HepG2 (cell line): Measurements from ENCODE around the gene LZTS2. TPM values are rescaled to one million over a fixed set of nuclear protein-coding genes. Genes with fewer than 3 reads are reported as not detected.

Source experiments
- BRD4 ChIP-seq: sonication (generic); formaldehyde crosslinking; IDR thresholded peaks from 2 replicates; pipeline ENCODE4 v1.4.0; 2020; ENCODE audit warnings: missing genetic modification reagents
- CBX2 ChIP-seq, 2 experiments: fragments of 200-600 bp in 1 of 2; sonication (generic); formaldehyde crosslinking in 1 of 2; IDR thresholded peaks; 2 replicates each; pipeline versions ENCODE4 v1.7.0 to v1.8.1; 2018 to 2022; ENCODE audit warnings: low read depth in 2 of 2, low read length in 1 of 2, mild to moderate bottlenecking in 1 of 2, missing genetic modification reagents in 1 of 2
- DR1 ChIP-seq: sonication (generic); formaldehyde crosslinking; IDR thresholded peaks from 2 replicates; pipeline ENCODE4 v1.8.0; 2021; ENCODE audit warnings: mild to moderate bottlenecking, missing genetic modification reagents, inconsistent platforms
- FOXK1 ChIP-seq: sonication (generic); formaldehyde crosslinking; IDR thresholded peaks from 2 replicates; pipeline ENCODE4 v1.4.0; 2020; ENCODE audit warnings: low read depth, missing genetic modification reagents, borderline replicate concordance
- LCORL ChIP-seq, 2 experiments: fragments of 450-650 bp in 1 of 2; sonication (generic) in 1 of 2; formaldehyde crosslinking in 1 of 2; IDR thresholded peaks; 2 replicates each; pipeline versions ENCODE4 v1.5.0 to v1.6.1; 2017 to 2020; ENCODE audit warnings: antibody characterized with exemption in 1 of 2, missing genetic modification reagents in 1 of 2
- MEIS1 ChIP-seq: sonication (generic); formaldehyde crosslinking; IDR thresholded peaks from 2 replicates; pipeline ENCODE4 v1.9.0; 2021; ENCODE audit warnings: mild to moderate bottlenecking, missing genetic modification reagents, moderate library complexity, borderline replicate concordance
- PAX8 ChIP-seq: sonication (generic); formaldehyde crosslinking; IDR thresholded peaks from 2 replicates; pipeline ENCODE4 v1.8.0; 2022; ENCODE audit warnings: mild to moderate bottlenecking, missing genetic modification reagents, borderline replicate concordance
- PTBP1 ChIP-seq: fragments of 200-400 bp; formaldehyde crosslinking; IDR thresholded peaks from 2 replicates; pipeline ENCODE4 v1.6.1; 2018; ENCODE audit warnings: low read length, low read depth; ENCODE audit not compliant: poor library complexity, severe bottlenecking
- RFX5 ChIP-seq: IDR thresholded peaks from 2 replicates; pipeline ENCODE4 v1.6.1; 2011; ENCODE audit warnings: low read depth, low read length, improper control_type of control experiment
- RFXANK ChIP-seq: IDR thresholded peaks from 2 replicates; pipeline ENCODE4 v1.6.1; 2016
- SP1 ChIP-seq, 2 experiments: fragments of 450-650 bp in 1 of 2; sonication (generic) in 1 of 2; formaldehyde crosslinking in 1 of 2; IDR thresholded peaks; 2 replicates each; pipeline versions ENCODE4 v1.4.0 to v1.6.1; 2016 to 2020; ENCODE audit warnings: missing genetic modification reagents in 1 of 2
- TCF7L2 ChIP-seq: IDR thresholded peaks from 2 replicates; pipeline ENCODE4 v1.6.1; 2011; ENCODE audit warnings: mild to moderate bottlenecking, low read depth, low read length, moderate library complexity
- YEATS2 ChIP-seq: sonication (generic); formaldehyde crosslinking; IDR thresholded peaks from 2 replicates; pipeline ENCODE4 v1.4.0; 2020; ENCODE audit warnings: missing genetic modification reagents, borderline replicate concordance
- ZBTB43 ChIP-seq: sonication (generic); formaldehyde crosslinking; conservative IDR thresholded peaks from 2 replicates; pipeline ENCODE4 v1.4.0; 2020; ENCODE audit warnings: missing genetic modification reagents
- ZBTB7A ChIP-seq: sonication (generic); formaldehyde crosslinking; IDR thresholded peaks from 2 replicates; pipeline ENCODE4 v1.8.0; 2022; ENCODE audit warnings: mild to moderate bottlenecking, missing genetic modification reagents
- ZNF20 ChIP-seq: sonication (generic); formaldehyde crosslinking; IDR thresholded peaks from 2 replicates; pipeline ENCODE4 v1.4.0; 2020; ENCODE audit warnings: mild to moderate bottlenecking, moderate library complexity, missing genetic modification reagents
- ZNF205 ChIP-seq: IDR thresholded peaks from 2 replicates; pipeline ENCODE4 v1.6.1; 2018; ENCODE audit warnings: missing biosample characterization, missing genetic modification reagents
- ZNF549 ChIP-seq: sonication (generic); formaldehyde crosslinking; IDR thresholded peaks from 2 replicates; pipeline ENCODE4 v1.5.0; 2020; ENCODE audit warnings: missing genetic modification reagents
- ZNF598 ChIP-seq: sonication (generic); formaldehyde crosslinking; IDR thresholded peaks from 2 replicates; pipeline ENCODE4 v1.5.1; 2020; ENCODE audit warnings: mild to moderate bottlenecking, missing genetic modification reagents, borderline replicate concordance
- ZNF746 ChIP-seq: sonication (generic); formaldehyde crosslinking; IDR thresholded peaks from 2 replicates; pipeline ENCODE4 v1.8.0; 2022; ENCODE audit warnings: mild to moderate bottlenecking, missing genetic modification reagents
- ZNF782 ChIP-seq: sonication (generic); formaldehyde crosslinking; IDR thresholded peaks from 2 replicates; pipeline ENCODE4 v1.4.0; 2020; ENCODE audit warnings: missing genetic modification reagents, mild to moderate bottlenecking, borderline replicate concordance
- ZNF879 ChIP-seq: sonication (generic); formaldehyde crosslinking; IDR thresholded peaks from 2 replicates; pipeline ENCODE4 v1.8.1; 2023; ENCODE audit warnings: missing genetic modification reagents
- ZNF883 ChIP-seq: sonication (generic); formaldehyde crosslinking; IDR thresholded peaks from 2 replicates; pipeline ENCODE4 v1.5.1; 2020; ENCODE audit warnings: mild to moderate bottlenecking, missing genetic modification reagents; ENCODE audit errors: not compliant biosample characterization
- polyA plus RNA-seq, 8 experiments: library from polyadenylated mRNA; depleted of rRNA in 3 of 8; stranded (reverse) in 7 of 8; unstranded in 1 of 8; fragments of >200 nt; fragmentation: Illumina TruSeq in 4 of 8; extraction: Trizol in 4 of 8; gene quantifications; 2 replicates each; pipeline versions ENCODE4 v1.2.1 to v1.2.3, GENCODE V29; 2011 to 2016; ENCODE audit warnings: low read depth in 4 of 8, missing spikeins in 1 of 8, mixed read lengths in 1 of 8; ENCODE audit not compliant: insufficient read depth in 1 of 8
- total RNA-seq, 5 experiments: library from RNA; depleted of rRNA; stranded (reverse); fragments of >200 nt; fragmentation: Illumina TruSeq; extraction: Trizol; gene quantifications; 2 replicates each; pipeline ENCODE4 v1.2.3, GENCODE V29; 2016; ENCODE audit warnings: low read depth in 1 of 5
- TF ChIP-seq, protein P1 (sequence below): sonication (generic); formaldehyde crosslinking; IDR thresholded peaks from 2 replicates; pipeline ENCODE4 v1.5.0; 2020; ENCODE audit warnings: mild to moderate bottlenecking, missing genetic modification reagents, borderline replicate concordance
- TF ChIP-seq, protein P2 (sequence below): IDR thresholded peaks from 2 replicates; pipeline ENCODE4 v1.6.1; 2016; ENCODE audit warnings: mild to moderate bottlenecking, missing biosample characterization, missing genetic modification reagents
- TF ChIP-seq, protein P3 (sequence below): sonication (generic); formaldehyde crosslinking; IDR thresholded peaks from 2 replicates; pipeline ENCODE4 v1.8.0; 2022; ENCODE audit warnings: mild to moderate bottlenecking, missing genetic modification reagents; ENCODE audit not compliant: insufficient replicate concordance

LZTS2 gene
- total and polyA plus RNA-seq, 2 of the 13 experiments (the other 11 are each of a cell fraction or from before 2014, with no cell fraction given) = 43.6 to 65.6 TPM

GRCh38 chr10:101018118-101018599, 18.6 kb downstream of the LZTS2 start (continued):
- TF ChIP-seq ZNF883 (CRISPR knock-in tag) = no peak
- no peak for TF ChIP-seq ZNF205 (CRISPR knock-in tag)
- 0 out of 2 replicates have a peak, but pooled peaks have one; percentile 36 for TF ChIP-seq ZNF879 (CRISPR knock-in tag)
- peak; percentile 39; the same call in 1 of the 2 replicates for TF ChIP-seq ZBTB7A (CRISPR knock-in tag)
- no peak for TF ChIP-seq TCF7L2
- no peak for TF ChIP-seq YEATS2 (CRISPR knock-in tag)
- TF ChIP-seq FOXK1 (CRISPR knock-in tag) = 0 out of 2 replicates have a peak, but pooled peaks have one; percentile 6
- TF ChIP-seq PAX8 = no peak
- TF ChIP-seq ZNF20 (CRISPR knock-in tag) = no peak
- TF ChIP-seq RFX5 = no peak
- TF ChIP-seq ZNF598 (CRISPR knock-in tag) = no peak
- no peak for TF ChIP-seq RFXANK (CRISPR knock-in tag)
- TF ChIP-seq ZBTB43 (CRISPR knock-in tag) = peak; percentile 88; the same call in 1 of the 2 replicates
- TF ChIP-seq ZNF782 (CRISPR knock-in tag) = no peak
- TF ChIP-seq SP1 (IDR thresholded peaks at IDR 0.05) = no peak
- no peak for TF ChIP-seq SP1 (CRISPR knock-in tag; IDR thresholded peaks at IDR 0.05)
- TF ChIP-seq, protein P1, sequence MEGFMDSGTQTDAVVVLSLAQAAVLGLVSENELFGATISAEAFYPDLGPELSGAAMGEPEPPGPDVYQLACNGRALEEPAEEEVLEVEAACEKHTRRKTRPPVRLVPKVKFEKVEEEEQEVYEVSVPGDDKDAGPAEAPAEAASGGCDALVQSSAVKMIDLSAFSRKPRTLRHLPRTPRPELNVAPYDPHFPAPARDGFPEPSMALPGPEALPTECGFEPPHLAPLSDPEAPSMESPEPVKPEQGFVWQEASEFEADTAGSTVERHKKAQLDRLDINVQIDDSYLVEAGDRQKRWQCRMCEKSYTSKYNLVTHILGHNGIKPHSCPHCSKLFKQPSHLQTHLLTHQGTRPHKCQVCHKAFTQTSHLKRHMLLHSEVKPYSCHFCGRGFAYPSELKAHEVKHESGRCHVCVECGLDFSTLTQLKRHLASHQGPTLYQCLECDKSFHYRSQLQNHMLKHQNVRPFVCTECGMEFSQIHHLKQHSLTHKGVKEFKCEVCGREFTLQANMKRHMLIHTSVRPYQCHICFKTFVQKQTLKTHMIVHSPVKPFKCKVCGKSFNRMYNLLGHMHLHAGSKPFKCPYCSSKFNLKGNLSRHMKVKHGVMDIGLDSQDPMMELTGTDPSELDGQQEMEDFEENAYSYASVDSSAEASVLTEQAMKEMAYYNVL = 0 out of 2 replicates have a peak, but pooled peaks have one; percentile 18
- TF ChIP-seq ZNF549 (CRISPR knock-in tag) = no peak
- TF ChIP-seq, protein P2, sequence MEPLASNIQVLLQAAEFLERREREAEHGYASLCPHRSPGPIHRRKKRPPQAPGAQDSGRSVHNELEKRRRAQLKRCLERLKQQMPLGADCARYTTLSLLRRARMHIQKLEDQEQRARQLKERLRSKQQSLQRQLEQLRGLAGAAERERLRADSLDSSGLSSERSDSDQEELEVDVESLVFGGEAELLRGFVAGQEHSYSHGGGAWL (CRISPR knock-in tag) = no peak
- no peak for TF ChIP-seq CBX2 (IDR thresholded peaks at IDR 0.05; ENCODE audit: low read depth, low read length)
- no peak for TF ChIP-seq CBX2 (CRISPR knock-in tag; IDR thresholded peaks at IDR 0.05; ENCODE audit: low read depth)
- no peak for TF ChIP-seq PTBP1
- TF ChIP-seq DR1 (CRISPR knock-in tag) = no peak
- TF ChIP-seq ZNF746 (CRISPR knock-in tag) = no peak
- no peak for TF ChIP-seq LCORL (IDR thresholded peaks at IDR 0.05)
- TF ChIP-seq LCORL (CRISPR knock-in tag; IDR thresholded peaks at IDR 0.05) = 0 out of 2 replicates have a peak, but pooled peaks have one; percentile 32
- TF ChIP-seq, protein P3, sequence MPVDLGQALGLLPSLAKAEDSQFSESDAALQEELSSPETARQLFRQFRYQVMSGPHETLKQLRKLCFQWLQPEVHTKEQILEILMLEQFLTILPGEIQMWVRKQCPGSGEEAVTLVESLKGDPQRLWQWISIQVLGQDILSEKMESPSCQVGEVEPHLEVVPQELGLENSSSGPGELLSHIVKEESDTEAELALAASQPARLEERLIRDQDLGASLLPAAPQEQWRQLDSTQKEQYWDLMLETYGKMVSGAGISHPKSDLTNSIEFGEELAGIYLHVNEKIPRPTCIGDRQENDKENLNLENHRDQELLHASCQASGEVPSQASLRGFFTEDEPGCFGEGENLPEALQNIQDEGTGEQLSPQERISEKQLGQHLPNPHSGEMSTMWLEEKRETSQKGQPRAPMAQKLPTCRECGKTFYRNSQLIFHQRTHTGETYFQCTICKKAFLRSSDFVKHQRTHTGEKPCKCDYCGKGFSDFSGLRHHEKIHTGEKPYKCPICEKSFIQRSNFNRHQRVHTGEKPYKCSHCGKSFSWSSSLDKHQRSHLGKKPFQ (CRISPR knock-in tag) = no peak
- TF ChIP-seq BRD4 = no peak
- TF ChIP-seq MEIS1 = no peak
